Transverse colon (tissue), 4 donors: ENCODE measurements around the gene TMEM170A. TPM values are rescaled to one million over a fixed set of nuclear protein-coding genes. Genes with fewer than 3 reads are reported as not detected.
"Not testable (repeated sequence)": the region's sequence is repeated elsewhere in the genome, so short reads cannot be mapped to it uniquely, and the experiment has no call there.

ENCODE experiments used
- DNase-seq: peaks from one replicate; pipeline ENCODE4 v3.0.0-alpha.2; 2019
- H3K27ac ChIP-seq, 4 donors: fragments of 200-600 bp; sonication (generic); 2 replicates each; pipeline ENCODE4 v1.5.1; 2016 to 2018; ENCODE audit warnings: inconsistent platforms in 4 of 4
- H3K27me3 ChIP-seq: fragments of 200-600 bp; sonication (generic); 2 replicates; pipeline ENCODE4 v1.5.1; 2017; ENCODE audit warnings: inconsistent platforms
- H3K36me3 ChIP-seq, 4 donors: fragments of 200-600 bp; sonication (generic); 2 replicates each; pipeline ENCODE4 v1.5.1; 2017 to 2019; ENCODE audit warnings: inconsistent platforms in 4 of 4
- H3K4me1 ChIP-seq, 4 donors: fragments of 200-600 bp; sonication (generic); 2 replicates each; pipeline ENCODE4 v1.5.1; 2017 to 2020; ENCODE audit warnings: inconsistent platforms in 4 of 4
- H3K4me3 ChIP-seq, 4 donors: fragments of 200-600 bp; sonication (generic); 1 replicate in 1 of 4; 2 replicates in 3 of 4; pipeline versions ENCODE4 v1.5.1 to v1.6.1; 2017 to 2019; ENCODE audit warnings: inconsistent platforms in 4 of 4
- H3K9me3 ChIP-seq, 2 donors: fragments of 200-600 bp; sonication (generic); 2 replicates each; pipeline ENCODE4 v1.5.1; 2017 to 2019; ENCODE audit warnings: inconsistent platforms in 2 of 2
- CTCF ChIP-seq, 5 experiments: fragments of 200-600 bp in 3 of 5; fragments of 450-650 bp in 2 of 5; sonication (generic) in 3 of 5; IDR thresholded peaks; 1 replicate in 2 of 5; 2 replicates in 3 of 5; pipeline ENCODE4 v1.5.1; 2016 to 2017; ENCODE audit warnings: antibody characterized with exemption in 5 of 5, inconsistent platforms in 3 of 5, mild to moderate bottlenecking in 2 of 5, moderate library complexity in 1 of 5
- EP300 ChIP-seq: sonication (generic); formaldehyde crosslinking; IDR thresholded peaks from one replicate; pipeline ENCODE4 v1.6.1; 2017; ENCODE audit warnings: antibody characterized with exemption, low read depth
- POLR2A ChIP-seq: fragments of 450-650 bp; IDR thresholded peaks from one replicate; pipeline ENCODE4 v1.6.1; 2016; ENCODE audit warnings: antibody characterized with exemption, mild to moderate bottlenecking, moderate library complexity
- POLR2AphosphoS5 ChIP-seq, 3 donors: sonication (generic); formaldehyde crosslinking; IDR thresholded peaks; one replicate each; pipeline ENCODE4 v1.6.1; 2016; ENCODE audit warnings: antibody characterized with exemption in 3 of 3
- WGBS, 2 donors: methylation state at CpG; one replicate each; pipeline ENCODE4 v1.1.5; 2018; ENCODE audit warnings: low coverage in 1 of 2; 5-methylcytosine and 5-hydroxymethylcytosine counted together
- in situ Hi-C, 4 donors: fragments of 200-750 bp; cut with MboI; loops; one replicate each; pipeline versions ENCODE4 v1.15.0 to v1.15.1; 2017; ENCODE audit warnings: low sequenced_read_pairs in 3 of 4, low pct_ligation_motif_present in 1 of 4, low pct_unique_long_range_greater_than_20kb in 1 of 4
- intact Hi-C: fragments of 100-400 bp; cut with DNase I; formaldehyde crosslinking; loops from one replicate; pipeline ENCODE4 v1.15.1; 2023; ENCODE audit warnings: low total_unique reads
- total RNA-seq, 4 donors: library from RNA; depleted of rRNA; stranded (reverse); fragments of >200 nt; gene quantifications; one replicate each; pipeline ENCODE4 v1.1.0, GENCODE V29; 2016

TMEM170A gene
- total RNA-seq, 4 donors from 2014 or later: 16.5 to 96.7 (median 49.2) TPM

- TF ChIP-seq POLR2A (no peak), EP300 (no peak), CTCF (IDR thresholded peaks at IDR 0.05) (no peak), POLR2AphosphoS5 (IDR thresholded peaks at IDR 0.05) (no peak)
- Histone ChIP-seq H3K4me1 (peaks cover 9 to 89% (median 62%) of the 10 kb centered on the region in 4 donors), H3K9me3 (no peaks in the 10 kb centered on the region), H3K27ac (peak overlapping the region; percentile 60 to 73 (median 68)), H3K27me3 (no peaks in the 10 kb centered on the region), H3K4me3 (no peak overlapping the region), H3K36me3 (no peaks in the 10 kb centered on the region)
- WGBS, 2 donors: 86 to 88% methylated on average over 1 of the region's 1 CpG
- in situ Hi-C loops (loop anchor here in 2 of 4 donors (25.0 kb wide), 1 partner anchor 180 kb away; the partner anchor contains the start of genes KARS1 (in 2 of the 2) and TERF2IP (in 2 of the 2)), intact Hi-C loops (no loop called here)
- DNase-seq: no peak
These were observed 7.5 kb downstream of the TMEM170A start for GRCh38 chr16:75456971-75457370.

GRCh38 chr16:75456486-75456885 is 8.0 kb downstream of the TMEM170A start:
- H3K27me3 ChIP-seq, DNase-seq, H3K9me3 ChIP-seq, H3K4me3 ChIP-seq, intact Hi-C loops, H3K36me3 ChIP-seq: not testable (repeated sequence)
- 81% methylated on average over 4 of the region's 4 CpGs; no CpG with 5 or more reads in 1 of the 2 donors for WGBS, 2 donors
- TF ChIP-seq CTCF (IDR thresholded peaks at IDR 0.05): peak in 1 of 5 experiments; percentile 16
- Histone ChIP-seq H3K4me1 (peaks cover 9 to 84% (median 57%) of the 10 kb centered on the region in 4 donors), H3K27ac (peak overlapping the region in 3 of 4 donors; percentile 67 to 73 (median 68))
- in situ Hi-C loops: loop anchor here in 2 of 4 donors (25.0 kb wide), 1 partner anchor 181 kb away; the partner anchor contains the start of genes KARS1 (in 2 of the 2) and TERF2IP (in 2 of the 2)

- no peaks in the 10 kb centered on the region for H3K9me3 ChIP-seq
- H3K4me3 ChIP-seq: no peak overlapping the region
- TF ChIP-seq CTCF (IDR thresholded peaks at IDR 0.05): no peak
- TF ChIP-seq EP300: no peak
- peaks cover 7 to 76% (median 50%) of the 10 kb centered on the region in 4 donors for H3K4me1 ChIP-seq
- 69 to 73% methylated on average over 5 of the region's 5 CpGs for WGBS, 2 donors
- in situ Hi-C loops: loop anchor here in 2 of 4 donors (25.0 kb wide), 1 partner anchor 182 kb away; the partner anchor contains the start of genes KARS1 (in 2 of the 2) and TERF2IP (in 2 of the 2)
- H3K27ac ChIP-seq: no peak overlapping the region
- DNase-seq: no peak
- H3K36me3 ChIP-seq: peaks cover 0 to 6% (median 2%) of the 10 kb centered on the region in 4 donors
- intact Hi-C loops: no loop called here
- H3K27me3 ChIP-seq: no peaks in the 10 kb centered on the region
These were observed 8.8 kb downstream of the TMEM170A start for GRCh38 chr16:75455677-75456076.

GRCh38 chr16:75452464-75453190 is 11.9 kb downstream of the TMEM170A start:
- Histone ChIP-seq H3K27ac (no peak overlapping the region), H3K4me1 (peaks cover 4 to 49% (median 30%) of the 10 kb centered on the region in 4 donors), H3K27me3 (no peaks in the 10 kb centered on the region), H3K9me3 (no peaks in the 10 kb centered on the region), H3K4me3 (no peak overlapping the region), H3K36me3 (peaks cover 0 to 22% (median 4%) of the 10 kb centered on the region in 4 donors)
- DNase-seq: no peak
- no peak for TF ChIP-seq POLR2AphosphoS5 (IDR thresholded peaks at IDR 0.05)
- no peak for TF ChIP-seq EP300
- intact Hi-C loops (no loop called here), in situ Hi-C loops (loop anchor here in 2 of 4 donors (25.0 kb wide), 1 partner anchor 185 kb away; the partner anchor contains the start of genes KARS1 (in 2 of the 2) and TERF2IP (in 2 of the 2))
- 85 to 94% methylated on average over 10 to 12 of the region's 12 CpGs for WGBS, 2 donors
